Hepatocyte (in vitro differentiated cells): ENCODE results near the gene BAHCC1.

ENCODE experiments used
- CTCF ChIP-seq: fragments of 200-600 bp; sonication (generic); IDR thresholded peaks from 2 replicates; pipeline ENCODE4 v1.5.1; 2016; ENCODE audit warnings: antibody characterized with exemption, mild to moderate bottlenecking; ENCODE audit not compliant: poor library complexity
- EZH2 ChIP-seq: fragments of 200-600 bp; sonication (generic); IDR thresholded peaks from 2 replicates; pipeline ENCODE4 v1.6.1; 2016; ENCODE audit warnings: antibody characterized with exemption, mild to moderate bottlenecking, borderline replicate concordance
- EZH2phosphoT487 ChIP-seq: fragments of 200-600 bp; sonication (generic); IDR thresholded peaks from one replicate; pipeline ENCODE4 v1.6.1; 2018; ENCODE audit warnings: antibody characterized with exemption, mild to moderate bottlenecking, low read depth, moderate library complexity; ENCODE audit not compliant: unreplicated experiment, severe bottlenecking

GRCh38 chr17:81432941-81433340 is 37.7 kb downstream of the BAHCC1 start:
- TF ChIP-seq CTCF (no peak), EZH2phosphoT487 (no peak), EZH2 (no peak)
